Sigmoid colon (tissue), 7 donors: ENCODE results near the gene TCFL5. TPM values are rescaled to one million over a fixed set of nuclear protein-coding genes. Genes with fewer than 3 reads are reported as not detected.

Experiments used
- DNase-seq: peaks from one replicate; pipeline ENCODE4 v3.0.0-alpha.2; 2019
- H3K27ac ChIP-seq, 4 donors: fragments of 200-600 bp; sonication (generic); one replicate each; pipeline ENCODE4 v1.5.1; 2016 to 2019; ENCODE audit warnings: mild to moderate bottlenecking in 1 of 4
- H3K27me3 ChIP-seq, 3 donors: fragments of 200-600 bp; sonication (generic); one replicate each; pipeline ENCODE4 v1.5.1; 2019; ENCODE audit warnings: mild to moderate bottlenecking in 1 of 3
- H3K36me3 ChIP-seq, 4 donors: fragments of 200-600 bp; sonication (generic); one replicate each; pipeline ENCODE4 v1.5.1; 2016 to 2019
- H3K4me1 ChIP-seq, 4 donors: fragments of 200-600 bp; sonication (generic); one replicate each; pipeline ENCODE4 v1.5.1; 2017 to 2019
- H3K4me3 ChIP-seq, 4 donors: fragments of 200-600 bp; sonication (generic); one replicate each; pipeline ENCODE4 v1.5.1; 2017 to 2019; ENCODE audit warnings: mild to moderate bottlenecking in 2 of 4, moderate library complexity in 1 of 4
- H3K9me3 ChIP-seq, 4 donors: fragments of 200-600 bp in 3 of 4; sonication (generic) in 3 of 4; one replicate each; pipeline versions ENCODE4 v1.5.1 to v1.6.1; 2013 to 2019
- EP300 ChIP-seq, 4 donors: sonication (generic); formaldehyde crosslinking; IDR thresholded peaks; one replicate each; pipeline ENCODE4 v1.6.1; 2017; ENCODE audit warnings: antibody characterized with exemption in 4 of 4
- POLR2A ChIP-seq, 2 donors: fragments of 450-650 bp; IDR thresholded peaks; one replicate each; pipeline ENCODE4 v1.6.1; 2016; ENCODE audit warnings: antibody characterized with exemption in 2 of 2, mild to moderate bottlenecking in 2 of 2, moderate library complexity in 2 of 2
- POLR2AphosphoS5 ChIP-seq, 4 donors: sonication (generic); formaldehyde crosslinking; IDR thresholded peaks; one replicate each; pipeline ENCODE4 v1.6.1; 2017; ENCODE audit warnings: antibody characterized with exemption in 4 of 4
- WGBS, 2 donors: extraction: QIAGEN DNeasy Blood & Tissue Kit; methylation state at CpG; one replicate each; pipeline ENCODE4 v1.1.7; 2013; 5-methylcytosine and 5-hydroxymethylcytosine counted together
- intact Hi-C: fragments of 100-400 bp; cut with DNase I; formaldehyde crosslinking; loops from one replicate; pipeline ENCODE4 v1.15.1; 2023
- polyA plus RNA-seq, 3 donors: library from polyadenylated mRNA; stranded (reverse); fragments of 200-250 nt; gene quantifications; one replicate each; pipeline ENCODE4 v1.2.3, GENCODE V29; 2013
- total RNA-seq, 4 donors: library from RNA; depleted of rRNA; stranded (reverse); fragments of >200 nt; gene quantifications; one replicate each; pipeline ENCODE4 v1.1.0, GENCODE V29; 2016
- TF ChIP-seq, protein P1 (sequence below), 4 experiments: fragments of 450-650 bp in 3 of 4; fragments of 200-600 bp in 1 of 4; IDR thresholded peaks; one replicate each; pipeline ENCODE4 v1.5.1; 2016 to 2019; ENCODE audit warnings: antibody characterized with exemption in 4 of 4, mild to moderate bottlenecking in 3 of 4, moderate library complexity in 2 of 4
- donor health status: healthy with polysubstance abuse.
- donor health status: Bipolar disorder and iron deficiency.
- donor health status: healthy.

TCFL5 gene
- total and polyA plus RNA-seq, 7 donors = 2.3 to 16.9 (median 8.1) TPM

- no peaks in the 10 kb centered on the region for H3K36me3 ChIP-seq
- H3K27ac ChIP-seq = no peak overlapping the region
- intact Hi-C loops = no loop called here
- WGBS, 2 donors = 76 to 78% methylated on average over 52 of the region's 52 CpGs
- H3K27me3 ChIP-seq = peaks cover 0 to 35% (median 21%) of the 10 kb centered on the region in 3 donors
- peaks cover 0 to 20% (median 15%) of the 10 kb centered on the region in 4 donors for H3K4me1 ChIP-seq
- DNase-seq = peak; percentile 65
- H3K9me3 ChIP-seq = no peaks in the 10 kb centered on the region
- TF ChIP-seq POLR2AphosphoS5 (IDR thresholded peaks at IDR 0.05) (no peak), POLR2A (IDR thresholded peaks at IDR 0.05) (no peak), EP300 (IDR thresholded peaks at IDR 0.05) (no peak)
- TF ChIP-seq, protein P1, sequence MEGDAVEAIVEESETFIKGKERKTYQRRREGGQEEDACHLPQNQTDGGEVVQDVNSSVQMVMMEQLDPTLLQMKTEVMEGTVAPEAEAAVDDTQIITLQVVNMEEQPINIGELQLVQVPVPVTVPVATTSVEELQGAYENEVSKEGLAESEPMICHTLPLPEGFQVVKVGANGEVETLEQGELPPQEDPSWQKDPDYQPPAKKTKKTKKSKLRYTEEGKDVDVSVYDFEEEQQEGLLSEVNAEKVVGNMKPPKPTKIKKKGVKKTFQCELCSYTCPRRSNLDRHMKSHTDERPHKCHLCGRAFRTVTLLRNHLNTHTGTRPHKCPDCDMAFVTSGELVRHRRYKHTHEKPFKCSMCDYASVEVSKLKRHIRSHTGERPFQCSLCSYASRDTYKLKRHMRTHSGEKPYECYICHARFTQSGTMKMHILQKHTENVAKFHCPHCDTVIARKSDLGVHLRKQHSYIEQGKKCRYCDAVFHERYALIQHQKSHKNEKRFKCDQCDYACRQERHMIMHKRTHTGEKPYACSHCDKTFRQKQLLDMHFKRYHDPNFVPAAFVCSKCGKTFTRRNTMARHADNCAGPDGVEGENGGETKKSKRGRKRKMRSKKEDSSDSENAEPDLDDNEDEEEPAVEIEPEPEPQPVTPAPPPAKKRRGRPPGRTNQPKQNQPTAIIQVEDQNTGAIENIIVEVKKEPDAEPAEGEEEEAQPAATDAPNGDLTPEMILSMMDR (IDR thresholded peaks at IDR 0.05) = no peak
- no peak overlapping the region for H3K4me3 ChIP-seq
Measured at GRCh38 chr20:62835931-62836861, 25.4 kb downstream of the TCFL5 start.

GRCh38 chr20:62834967-62835730 is 26.5 kb downstream of the TCFL5 start:
- intact Hi-C loops = no loop called here
- peaks cover 0 to 30% (median 21%) of the 10 kb centered on the region in 3 donors for H3K27me3 ChIP-seq
- H3K9me3 ChIP-seq = no peaks in the 10 kb centered on the region
- no peak overlapping the region for H3K27ac ChIP-seq
- DNase-seq = no peak
- WGBS, 2 donors = 91 to 92% methylated on average over 24 of the region's 24 CpGs
- H3K4me1 ChIP-seq = peaks cover 0 to 23% (median 15%) of the 10 kb centered on the region in 4 donors
- no peak overlapping the region for H3K4me3 ChIP-seq
- no peak for TF ChIP-seq POLR2AphosphoS5 (IDR thresholded peaks at IDR 0.05)
- TF ChIP-seq, protein P1 (IDR thresholded peaks at IDR 0.05) = no peak
- no peak for TF ChIP-seq EP300 (IDR thresholded peaks at IDR 0.05)
- no peak for TF ChIP-seq POLR2A (IDR thresholded peaks at IDR 0.05)
- no peaks in the 10 kb centered on the region for H3K36me3 ChIP-seq

DNA sequence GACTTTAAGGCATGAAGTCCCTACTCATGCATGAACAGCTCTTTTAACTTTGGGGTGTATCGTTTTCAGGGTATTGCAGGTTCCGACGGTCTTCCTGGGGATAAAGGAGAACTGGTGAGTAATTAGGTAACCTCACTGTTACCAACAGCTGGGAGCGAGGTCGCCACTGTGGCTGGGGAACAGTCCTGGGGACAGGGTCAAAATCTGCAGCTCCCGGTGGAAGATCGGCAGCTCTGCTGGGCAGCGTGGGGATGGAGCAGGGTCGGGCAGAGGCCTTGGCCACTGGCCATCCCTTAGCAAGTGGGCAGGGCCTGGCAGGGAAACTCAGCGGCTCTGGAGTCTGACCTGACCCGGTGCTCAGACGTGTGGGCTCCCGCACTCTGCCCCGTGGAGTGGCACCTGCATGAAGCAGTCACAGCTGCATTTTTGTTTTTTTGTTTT is 28.7 kb downstream of the TCFL5 start:
- H3K4me3 ChIP-seq = no peak overlapping the region
- H3K27me3 ChIP-seq = peaks cover 0 to 9% (median under 1%) of the 10 kb centered on the region in 3 donors
- intact Hi-C loops = no loop called here
- H3K27ac ChIP-seq = peak overlapping the region in 2 of 4 donors; percentile 46 to 50
- 18 to 54% methylated on average over 14 of the region's 14 CpGs for WGBS, 2 donors
- DNase-seq = peak; percentile 64
- no peaks in the 10 kb centered on the region for H3K36me3 ChIP-seq
- H3K4me1 ChIP-seq = peaks cover 0 to 23% (median 15%) of the 10 kb centered on the region in 4 donors
- no peaks in the 10 kb centered on the region for H3K9me3 ChIP-seq
- no peak for TF ChIP-seq POLR2A (IDR thresholded peaks at IDR 0.05)
- no peak for TF ChIP-seq EP300 (IDR thresholded peaks at IDR 0.05)
- TF ChIP-seq POLR2AphosphoS5 (IDR thresholded peaks at IDR 0.05) = no peak
- TF ChIP-seq, protein P1 (IDR thresholded peaks at IDR 0.05) = no peak

DNA sequence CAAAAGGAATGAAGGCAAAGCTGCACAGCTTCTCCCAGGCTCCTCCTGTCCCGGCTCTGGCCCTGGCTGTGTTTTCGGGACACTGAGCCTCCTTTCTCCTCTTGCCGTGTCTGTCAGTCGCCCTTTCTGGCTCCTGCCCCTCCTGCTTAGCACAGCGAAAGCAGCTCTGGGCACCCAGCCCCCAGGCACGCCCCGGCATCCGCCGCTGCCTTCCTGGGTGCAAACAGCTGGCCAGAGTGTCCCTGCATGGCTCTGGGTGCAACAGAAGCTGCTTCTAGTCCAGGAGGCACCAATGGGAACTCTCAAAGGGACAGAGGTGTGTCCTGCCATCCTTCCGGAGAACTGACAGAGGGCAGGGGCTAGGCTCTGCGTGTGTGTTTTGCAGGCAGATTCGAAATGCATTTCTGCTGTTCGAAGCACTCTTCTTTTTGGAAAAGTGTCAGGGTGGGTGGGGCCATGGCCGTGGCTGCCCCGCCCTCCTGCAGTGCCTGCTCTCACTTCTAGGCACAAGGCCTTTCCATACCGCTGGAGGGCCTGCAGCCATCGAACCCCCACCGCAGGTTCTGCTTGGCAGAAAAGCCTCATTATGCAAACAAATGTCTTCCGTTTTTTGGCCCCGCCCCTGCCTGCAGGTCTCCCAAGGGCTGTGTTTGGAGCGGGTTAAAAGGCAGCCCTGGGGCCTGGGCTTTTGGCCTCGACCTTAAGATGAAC is 29.3 kb downstream of the TCFL5 start:
- 9 to 42% methylated on average over 22 of the region's 22 CpGs for WGBS, 2 donors
- Histone ChIP-seq H3K36me3 (no peaks in the 10 kb centered on the region), H3K27me3 (peaks cover 0 to 6% (median 0%) of the 10 kb centered on the region in 3 donors), H3K9me3 (no peaks in the 10 kb centered on the region), H3K27ac (peak overlapping the region; percentile 6 to 56 (median 41)), H3K4me1 (peaks cover 0 to 23% (median 15%) of the 10 kb centered on the region in 4 donors), H3K4me3 (no peak overlapping the region)
- intact Hi-C loops = no loop called here
- TF ChIP-seq POLR2AphosphoS5 (IDR thresholded peaks at IDR 0.05) (no peak), POLR2A (IDR thresholded peaks at IDR 0.05) (no peak), EP300 (IDR thresholded peaks at IDR 0.05) (no peak)
- TF ChIP-seq, protein P1 (IDR thresholded peaks at IDR 0.05) = no peak
- peak; percentile 74 for DNase-seq
